Measurements from ENCODE around the gene MILR1.

DNA sequence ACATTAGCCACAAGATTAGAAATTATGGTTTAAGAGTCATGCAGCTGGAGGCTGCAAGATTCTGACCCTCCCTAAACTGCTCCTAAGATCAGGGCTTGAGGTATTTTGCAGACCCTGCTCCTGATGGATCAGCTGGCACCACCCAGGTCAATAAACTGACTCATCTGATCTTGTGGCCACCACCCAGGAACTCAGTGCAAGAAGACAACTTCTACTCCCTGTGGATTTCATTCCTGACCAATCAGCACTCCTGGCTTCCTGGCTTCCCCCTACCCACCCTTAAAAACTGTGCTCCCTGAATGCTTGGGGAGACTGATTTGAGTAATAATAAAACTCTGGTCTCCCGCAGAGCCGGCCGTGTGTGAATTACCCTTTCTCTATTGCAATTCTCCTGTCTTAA lies 25.0 kb upstream of the MILR1 start:
- TF ChIP-seq, protein P1, sequence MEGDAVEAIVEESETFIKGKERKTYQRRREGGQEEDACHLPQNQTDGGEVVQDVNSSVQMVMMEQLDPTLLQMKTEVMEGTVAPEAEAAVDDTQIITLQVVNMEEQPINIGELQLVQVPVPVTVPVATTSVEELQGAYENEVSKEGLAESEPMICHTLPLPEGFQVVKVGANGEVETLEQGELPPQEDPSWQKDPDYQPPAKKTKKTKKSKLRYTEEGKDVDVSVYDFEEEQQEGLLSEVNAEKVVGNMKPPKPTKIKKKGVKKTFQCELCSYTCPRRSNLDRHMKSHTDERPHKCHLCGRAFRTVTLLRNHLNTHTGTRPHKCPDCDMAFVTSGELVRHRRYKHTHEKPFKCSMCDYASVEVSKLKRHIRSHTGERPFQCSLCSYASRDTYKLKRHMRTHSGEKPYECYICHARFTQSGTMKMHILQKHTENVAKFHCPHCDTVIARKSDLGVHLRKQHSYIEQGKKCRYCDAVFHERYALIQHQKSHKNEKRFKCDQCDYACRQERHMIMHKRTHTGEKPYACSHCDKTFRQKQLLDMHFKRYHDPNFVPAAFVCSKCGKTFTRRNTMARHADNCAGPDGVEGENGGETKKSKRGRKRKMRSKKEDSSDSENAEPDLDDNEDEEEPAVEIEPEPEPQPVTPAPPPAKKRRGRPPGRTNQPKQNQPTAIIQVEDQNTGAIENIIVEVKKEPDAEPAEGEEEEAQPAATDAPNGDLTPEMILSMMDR (IDR thresholded peaks at IDR 0.05; ENCODE audit: insufficient read depth, low read length, poor library complexity, severe bottlenecking): no peak
- TF ChIP-seq EZH2phosphoT487 (conservative IDR thresholded peaks at IDR 0.05; ENCODE audit: low read length): no peak

Data from SU-DHL-6 (cell line).